GM12878 (cell line): ENCODE results near the gene GLE1.

Experiments
- BACH1 ChIP-seq: fragments of 450-650 bp; IDR thresholded peaks from 2 replicates; pipeline ENCODE4 v1.6.1; 2017; ENCODE audit warnings: mild to moderate bottlenecking, borderline replicate concordance
- CEBPB ChIP-seq, 2 experiments: fragments of 150-350 bp in 1 of 2; IDR thresholded peaks; 2 replicates each; pipeline ENCODE4 v1.6.1; 2012 to 2014; ENCODE audit warnings: low read depth in 2 of 2, low read length in 2 of 2, borderline replicate concordance in 1 of 2, inconsistent platforms in 1 of 2
- EP300 ChIP-seq, 2 experiments: fragments of 150-350 bp in 1 of 2; IDR thresholded peaks; 2 replicates each; pipeline ENCODE4 v1.6.1; 2011 to 2012; ENCODE audit warnings: low read depth in 2 of 2, low read length in 2 of 2, borderline replicate concordance in 1 of 2, improper control_type of control experiment in 1 of 2, inconsistent platforms in 1 of 2; ENCODE audit not compliant: control insufficient read depth in 1 of 2
- HDAC6 ChIP-seq: fragments of 200-600 bp; sonication (generic); IDR thresholded peaks from one replicate; pipeline ENCODE4 v1.8.0; 2017; ENCODE audit warnings: antibody characterized with exemption; ENCODE audit not compliant: unreplicated experiment
- SP1 ChIP-seq: IDR thresholded peaks from one replicate; pipeline ENCODE4 v1.6.1; 2011; ENCODE audit warnings: low read depth, low read length
- SREBF2 ChIP-seq: IDR thresholded peaks from 2 replicates; pipeline ENCODE4 v1.6.1; 2012; ENCODE audit warnings: mild to moderate bottlenecking, low read length
- STAT1 ChIP-seq: fragments of 450-650 bp; conservative IDR thresholded peaks from 2 replicates; pipeline ENCODE4 v1.6.1; 2014; ENCODE audit warnings: antibody characterized with exemption, mild to moderate bottlenecking
- STAT3 ChIP-seq: IDR thresholded peaks from 2 replicates; pipeline ENCODE4 v1.6.1; 2011; ENCODE audit warnings: low read depth, low read length, improper control_type of control experiment
- TF ChIP-seq, protein P1 (sequence below), 3 experiments: IDR thresholded peaks in 2 of 3; conservative IDR thresholded peaks in 1 of 3; 2 replicates each; pipeline ENCODE4 v1.5.1; 2011; ENCODE audit warnings: low read depth in 3 of 3, low read length in 3 of 3, mild to moderate bottlenecking in 3 of 3, control low read depth in 2 of 3, moderate library complexity in 2 of 3, inconsistent platforms in 1 of 3, mixed read lengths in 1 of 3; ENCODE audit not compliant: control insufficient read depth in 2 of 3, insufficient read depth in 1 of 3; ENCODE audit errors: extremely low read depth in 1 of 3
- TF ChIP-seq, protein P2 (sequence below): IDR thresholded peaks from 2 replicates; pipeline ENCODE4 v1.6.1; 2012; ENCODE audit warnings: low read length, inconsistent platforms

DNA sequence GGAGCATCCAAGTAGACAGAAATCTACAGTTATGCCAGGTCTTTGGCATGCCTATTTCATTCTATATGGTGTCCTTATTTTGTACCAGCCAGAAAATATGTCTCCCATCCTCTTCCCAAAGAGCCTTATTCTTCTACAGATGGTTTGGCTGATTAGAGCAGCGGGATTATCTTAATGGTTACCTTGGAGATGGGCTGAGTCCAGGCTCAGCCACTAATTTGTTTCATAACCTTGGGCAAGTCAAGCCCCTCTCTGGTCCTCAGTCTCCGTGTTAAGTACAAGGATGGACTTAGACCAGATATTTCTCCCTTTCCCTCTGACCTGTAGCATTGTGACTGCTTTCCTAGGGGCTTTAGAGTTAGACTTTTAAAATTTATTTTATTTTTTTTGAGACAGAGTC, 11.1 kb upstream of the GLE1 start:
- TF ChIP-seq STAT1 (no peak), CEBPB (IDR thresholded peaks at IDR 0.05; ENCODE audit: borderline replicate concordance in 1 of 2, low read depth in 2 of 2, low read length in 2 of 2) (no peak), SP1 (no peak), STAT3 (no peak), SREBF2 (no peak), BACH1 (no peak), HDAC6 (no peak), EP300 (IDR thresholded peaks at IDR 0.05; ENCODE audit: borderline replicate concordance in 1 of 2, control insufficient read depth in 1 of 2, low read depth in 2 of 2, low read length in 2 of 2) (no peak)
- TF ChIP-seq, protein P1, sequence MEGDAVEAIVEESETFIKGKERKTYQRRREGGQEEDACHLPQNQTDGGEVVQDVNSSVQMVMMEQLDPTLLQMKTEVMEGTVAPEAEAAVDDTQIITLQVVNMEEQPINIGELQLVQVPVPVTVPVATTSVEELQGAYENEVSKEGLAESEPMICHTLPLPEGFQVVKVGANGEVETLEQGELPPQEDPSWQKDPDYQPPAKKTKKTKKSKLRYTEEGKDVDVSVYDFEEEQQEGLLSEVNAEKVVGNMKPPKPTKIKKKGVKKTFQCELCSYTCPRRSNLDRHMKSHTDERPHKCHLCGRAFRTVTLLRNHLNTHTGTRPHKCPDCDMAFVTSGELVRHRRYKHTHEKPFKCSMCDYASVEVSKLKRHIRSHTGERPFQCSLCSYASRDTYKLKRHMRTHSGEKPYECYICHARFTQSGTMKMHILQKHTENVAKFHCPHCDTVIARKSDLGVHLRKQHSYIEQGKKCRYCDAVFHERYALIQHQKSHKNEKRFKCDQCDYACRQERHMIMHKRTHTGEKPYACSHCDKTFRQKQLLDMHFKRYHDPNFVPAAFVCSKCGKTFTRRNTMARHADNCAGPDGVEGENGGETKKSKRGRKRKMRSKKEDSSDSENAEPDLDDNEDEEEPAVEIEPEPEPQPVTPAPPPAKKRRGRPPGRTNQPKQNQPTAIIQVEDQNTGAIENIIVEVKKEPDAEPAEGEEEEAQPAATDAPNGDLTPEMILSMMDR (IDR thresholded peaks at IDR 0.05 in 2 of 3, conservative IDR thresholded peaks at IDR 0.05 in 1 of 3; ENCODE audit: control insufficient read depth in 2 of 3, extremely low read depth in 1 of 3, insufficient read depth in 1 of 3, low read depth in 3 of 3, low read length in 3 of 3), result no peak
- TF ChIP-seq, protein P2, sequence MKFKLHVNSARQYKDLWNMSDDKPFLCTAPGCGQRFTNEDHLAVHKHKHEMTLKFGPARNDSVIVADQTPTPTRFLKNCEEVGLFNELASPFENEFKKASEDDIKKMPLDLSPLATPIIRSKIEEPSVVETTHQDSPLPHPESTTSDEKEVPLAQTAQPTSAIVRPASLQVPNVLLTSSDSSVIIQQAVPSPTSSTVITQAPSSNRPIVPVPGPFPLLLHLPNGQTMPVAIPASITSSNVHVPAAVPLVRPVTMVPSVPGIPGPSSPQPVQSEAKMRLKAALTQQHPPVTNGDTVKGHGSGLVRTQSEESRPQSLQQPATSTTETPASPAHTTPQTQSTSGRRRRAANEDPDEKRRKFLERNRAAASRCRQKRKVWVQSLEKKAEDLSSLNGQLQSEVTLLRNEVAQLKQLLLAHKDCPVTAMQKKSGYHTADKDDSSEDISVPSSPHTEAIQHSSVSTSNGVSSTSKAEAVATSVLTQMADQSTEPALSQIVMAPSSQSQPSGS, result no peak
